ENCODE results near the gene STAT1. TPM values are rescaled to one million over a fixed set of nuclear protein-coding genes. Genes with fewer than 3 reads are reported as not detected.

Gene STAT1
- polyA plus RNA-seq, 1 experiment: 166 TPM

DNA sequence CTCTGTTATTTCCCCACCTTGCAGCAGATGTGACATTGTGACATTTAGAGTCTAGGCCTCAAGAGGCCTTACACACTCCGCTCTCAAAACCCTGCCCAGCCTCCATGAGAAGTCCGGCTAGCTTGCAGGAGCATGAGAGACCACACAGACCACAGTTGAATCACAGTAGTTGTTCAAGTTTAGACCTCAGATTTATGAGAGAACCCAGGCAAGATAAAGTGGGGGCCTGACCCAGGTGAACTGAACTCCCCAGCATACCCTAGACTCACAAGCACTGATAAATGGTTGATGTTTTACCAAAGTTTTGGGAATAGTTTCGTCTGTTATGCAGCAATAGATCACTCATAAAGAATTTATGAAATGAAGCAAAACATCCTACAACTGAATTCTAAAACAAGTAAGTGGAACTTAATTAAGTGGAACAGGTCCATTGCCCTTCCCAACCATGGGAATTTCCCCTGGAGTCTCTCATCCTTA, 4.7 kb upstream of the STAT1 start:
- TF ChIP-seq, protein P1, sequence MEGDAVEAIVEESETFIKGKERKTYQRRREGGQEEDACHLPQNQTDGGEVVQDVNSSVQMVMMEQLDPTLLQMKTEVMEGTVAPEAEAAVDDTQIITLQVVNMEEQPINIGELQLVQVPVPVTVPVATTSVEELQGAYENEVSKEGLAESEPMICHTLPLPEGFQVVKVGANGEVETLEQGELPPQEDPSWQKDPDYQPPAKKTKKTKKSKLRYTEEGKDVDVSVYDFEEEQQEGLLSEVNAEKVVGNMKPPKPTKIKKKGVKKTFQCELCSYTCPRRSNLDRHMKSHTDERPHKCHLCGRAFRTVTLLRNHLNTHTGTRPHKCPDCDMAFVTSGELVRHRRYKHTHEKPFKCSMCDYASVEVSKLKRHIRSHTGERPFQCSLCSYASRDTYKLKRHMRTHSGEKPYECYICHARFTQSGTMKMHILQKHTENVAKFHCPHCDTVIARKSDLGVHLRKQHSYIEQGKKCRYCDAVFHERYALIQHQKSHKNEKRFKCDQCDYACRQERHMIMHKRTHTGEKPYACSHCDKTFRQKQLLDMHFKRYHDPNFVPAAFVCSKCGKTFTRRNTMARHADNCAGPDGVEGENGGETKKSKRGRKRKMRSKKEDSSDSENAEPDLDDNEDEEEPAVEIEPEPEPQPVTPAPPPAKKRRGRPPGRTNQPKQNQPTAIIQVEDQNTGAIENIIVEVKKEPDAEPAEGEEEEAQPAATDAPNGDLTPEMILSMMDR (IDR thresholded peaks at IDR 0.05; ENCODE audit: insufficient read depth, low read depth, low read length): no peak
- ChIA-PET POLR2A (no interaction called here), CTCF (no interaction called here)
- Histone ChIP-seq H3K4me3 (ENCODE audit: low read depth, low read length) (no peak overlapping the region), H3K27me3 (ENCODE audit: control insufficient read depth, insufficient read depth, low read length) (no peaks in the 10 kb centered on the region), H3K36me3 (ENCODE audit: control insufficient read depth, insufficient read depth, low read length) (no peaks in the 10 kb centered on the region)
- DNase-seq (ENCODE audit: low read depth): no peak

DNA sequence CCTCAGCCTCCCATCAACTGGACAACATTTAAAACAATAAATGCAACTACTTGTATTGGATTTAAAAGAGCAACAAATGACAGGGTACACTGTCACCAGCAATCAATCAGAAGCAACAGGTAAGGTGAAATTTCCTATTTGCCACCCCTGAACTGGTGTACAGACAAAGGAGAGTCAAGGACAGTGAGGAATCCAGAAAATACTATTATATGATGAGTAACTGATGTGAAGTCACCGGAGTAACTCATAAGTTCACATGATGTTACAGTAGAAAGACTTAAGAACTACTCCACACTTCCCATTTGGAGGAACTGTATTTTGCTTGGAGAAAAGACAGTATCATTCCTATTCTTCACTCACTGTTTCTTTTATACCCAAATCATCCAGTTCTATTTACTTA, 4.1 kb upstream of the STAT1 start:
- ChIA-PET POLR2A (no interaction called here), CTCF (no interaction called here)
- Histone ChIP-seq H3K27me3 (ENCODE audit: control insufficient read depth, insufficient read depth, low read length) (no peaks in the 10 kb centered on the region), H3K4me3 (ENCODE audit: low read depth, low read length) (no peak overlapping the region), H3K36me3 (ENCODE audit: control insufficient read depth, insufficient read depth, low read length) (no peaks in the 10 kb centered on the region)
- no peak for DNase-seq (ENCODE audit: low read depth)
- TF ChIP-seq, protein P1 (IDR thresholded peaks at IDR 0.05; ENCODE audit: insufficient read depth, low read depth, low read length): no peak

DNA sequence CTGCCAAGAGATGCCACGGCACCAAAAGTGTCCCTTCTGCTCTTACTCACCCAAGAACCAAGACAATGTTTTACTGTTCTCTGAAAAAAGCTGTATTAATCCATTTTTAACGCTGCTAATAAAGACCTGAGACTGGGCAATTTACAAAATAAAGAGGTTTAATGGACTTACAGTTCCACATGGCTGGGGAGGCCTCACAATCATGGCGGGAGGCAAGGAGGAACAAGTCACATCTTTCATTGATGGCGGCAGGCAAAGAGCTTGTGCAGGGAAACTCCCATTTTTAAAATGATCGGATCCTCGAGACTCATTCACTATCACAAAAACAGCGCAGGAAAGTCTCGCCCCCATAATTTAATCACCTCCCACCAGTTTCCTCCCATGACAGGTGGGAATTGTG, 1.9 kb upstream of the STAT1 start:
- TF ChIP-seq, protein P1 (IDR thresholded peaks at IDR 0.05; ENCODE audit: insufficient read depth, low read depth, low read length): no peak
- DNase-seq (ENCODE audit: low read depth): no peak
- Histone ChIP-seq H3K27me3 (ENCODE audit: control insufficient read depth, insufficient read depth, low read length) (no peaks in the 10 kb centered on the region), H3K4me3 (ENCODE audit: low read depth, low read length) (no peak overlapping the region), H3K36me3 (ENCODE audit: control insufficient read depth, insufficient read depth, low read length) (no peaks in the 10 kb centered on the region)
- POLR2A ChIA-PET: no interaction called here
- CTCF ChIA-PET: no interaction called here

DNA sequence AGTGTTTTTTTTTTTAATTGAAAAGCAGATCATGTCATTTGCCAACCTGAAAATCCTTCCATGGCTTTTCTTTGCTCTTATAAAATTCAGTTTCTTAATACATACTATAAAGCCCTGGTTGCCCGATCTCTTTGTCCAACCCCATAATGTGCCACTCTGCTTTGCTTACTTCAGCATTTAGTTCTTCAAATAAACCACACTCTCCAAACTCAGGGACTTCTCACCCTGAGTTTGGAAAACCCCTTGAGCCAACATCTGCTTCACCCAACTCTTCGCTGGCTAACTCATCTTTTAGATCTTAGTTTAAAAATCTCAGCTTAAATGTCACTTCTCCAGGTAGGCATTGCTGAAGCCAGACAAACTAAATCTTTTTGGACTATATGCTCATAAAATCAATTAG, 1.3 kb upstream of the STAT1 start:
- DNase-seq (ENCODE audit: low read depth): no peak
- ChIA-PET CTCF (interaction anchor here (1.2 to 1.5 kb wide), 2 partner anchors 8 to 140 kb away, joined by 5 to 7 read pairs; no protein-coding TSS in a partner anchor), POLR2A (no interaction called here)
- Histone ChIP-seq H3K27me3 (ENCODE audit: control insufficient read depth, insufficient read depth, low read length) (no peaks in the 10 kb centered on the region), H3K4me3 (ENCODE audit: low read depth, low read length) (no peak overlapping the region), H3K36me3 (ENCODE audit: control insufficient read depth, insufficient read depth, low read length) (no peaks in the 10 kb centered on the region)
- TF ChIP-seq, protein P1 (IDR thresholded peaks at IDR 0.05; ENCODE audit: insufficient read depth, low read depth, low read length): no peak

DNA sequence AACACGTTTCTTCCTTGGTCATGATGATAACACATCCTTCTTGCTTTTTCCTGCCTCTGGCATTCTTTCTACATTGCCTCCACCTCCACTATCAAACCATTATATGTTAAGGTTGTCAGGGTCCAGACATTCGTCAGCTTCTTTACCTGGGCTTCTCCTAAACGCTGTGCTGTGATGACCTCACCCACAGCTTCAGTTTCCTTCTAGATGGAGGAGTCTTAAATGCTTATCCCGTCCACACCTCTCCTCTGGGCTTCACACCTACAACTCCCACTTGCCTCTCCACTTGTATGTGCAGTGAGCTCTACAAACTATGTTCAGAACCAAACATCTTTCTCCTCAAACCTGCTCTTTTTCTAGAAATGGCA, 666 bp upstream of the STAT1 start:
- H3K4me3 ChIP-seq (ENCODE audit: low read depth, low read length): peak overlapping the region; percentile 62
- no peaks in the 10 kb centered on the region for H3K36me3 ChIP-seq (ENCODE audit: control insufficient read depth, insufficient read depth, low read length)
- no peak for DNase-seq (ENCODE audit: low read depth)
- CTCF ChIA-PET: interaction anchor here (1.2 to 1.5 kb wide), 2 partner anchors 9 to 141 kb away, joined by 5 to 7 read pairs; no protein-coding TSS in a partner anchor
- TF ChIP-seq, protein P1 (IDR thresholded peaks at IDR 0.05; ENCODE audit: insufficient read depth, low read depth, low read length): no peak
- POLR2A ChIA-PET: no interaction called here
- H3K27me3 ChIP-seq (ENCODE audit: control insufficient read depth, insufficient read depth, low read length): no peaks in the 10 kb centered on the region
